Colonic mucosa (tissue), 4 donors: ENCODE data around the gene SFMBT1. TPM values are rescaled to one million over a fixed set of nuclear protein-coding genes. Genes with fewer than 3 reads are reported as not detected.
"Not testable (repeated sequence)": the region's sequence is repeated elsewhere in the genome, so short reads cannot be mapped to it uniquely, and the experiment has no call there.

Experiments
- DNase-seq: peaks from one replicate; pipeline ENCODE4 v3.0.0-alpha.2; 2020
- H3K27ac ChIP-seq: fragments of 200-600 bp; one replicate; pipeline ENCODE4 v1.8.0; 2021
- H3K27me3 ChIP-seq: fragments of 200-600 bp; one replicate; pipeline ENCODE4 v1.8.0; 2021
- H3K36me3 ChIP-seq: fragments of 200-600 bp; one replicate; pipeline ENCODE4 v1.8.0; 2021
- H3K4me1 ChIP-seq: fragments of 200-600 bp; one replicate; pipeline ENCODE4 v1.8.0; 2021; ENCODE audit warnings: mild to moderate bottlenecking
- H3K4me3 ChIP-seq: fragments of 200-600 bp; one replicate; pipeline ENCODE4 v1.8.0; 2021
- H3K9ac ChIP-seq, 2 donors: one replicate each; pipeline ENCODE4 v1.7.0; 2013; ENCODE audit warnings: control low read depth in 2 of 2, low read depth in 2 of 2, low read length in 2 of 2
- H3K9me3 ChIP-seq: fragments of 200-600 bp; one replicate; pipeline ENCODE4 v1.8.0; 2021
- intact Hi-C: fragments of 100-400 bp; cut with DNase I; formaldehyde crosslinking; loops from one replicate; pipeline ENCODE4 v1.14.1; 2022
- total RNA-seq, 2 donors: library from RNA; stranded (reverse); fragmentation: NEBNext Ultra II Directional in 1 of 2; extraction: Animal tissue kit (Norgen Biotek cat#: 25700) in 1 of 2; gene quantifications; one replicate each; pipeline ENCODE4 v1.2.1, GENCODE V29; 2021
- TF ChIP-seq, protein P1 (sequence below): fragments of 200-600 bp; IDR thresholded peaks from one replicate; pipeline ENCODE4 v1.8.0; 2022; ENCODE audit warnings: antibody characterized with exemption, mild to moderate bottlenecking
- donor health status: healthy.
- donor health status: DM: no; HTN: no; CAD: no.
- donor health status: DM: no; HTN: no; CAD: no.

SFMBT1 gene
- total RNA-seq, 2 donors from 2014 or later, result 19.4 to 30.8 TPM

DNA sequence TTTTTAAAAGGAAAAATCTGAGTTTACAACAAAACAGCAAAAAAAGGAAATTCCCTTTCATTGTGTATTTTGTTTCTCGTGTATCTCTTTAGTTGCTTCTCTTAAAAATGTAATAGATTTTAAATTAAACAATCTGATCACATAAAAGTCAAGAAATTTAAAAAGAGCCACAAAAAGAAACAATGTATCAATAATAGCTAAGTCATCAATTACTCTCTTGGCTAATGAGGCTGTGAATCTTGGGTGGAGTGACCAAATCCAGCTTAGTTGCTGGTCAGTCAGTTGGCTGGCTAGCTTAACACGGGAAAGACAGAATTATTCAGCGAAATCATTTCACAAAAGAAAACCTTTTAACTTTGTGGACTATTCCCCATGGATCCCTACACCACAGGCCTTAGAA, 3.2 kb downstream of the SFMBT1 start:
- Histone ChIP-seq H3K4me1 (peaks cover 3% of the 10 kb centered on the region), H3K27ac (no peak overlapping the region), H3K9me3 (no peaks in the 10 kb centered on the region), H3K9ac (no peak overlapping the region), H3K27me3 (no peaks in the 10 kb centered on the region), H3K4me3 (no peak overlapping the region), H3K36me3 (no peaks in the 10 kb centered on the region)
- intact Hi-C loops, result no loop called here
- TF ChIP-seq, protein P1, sequence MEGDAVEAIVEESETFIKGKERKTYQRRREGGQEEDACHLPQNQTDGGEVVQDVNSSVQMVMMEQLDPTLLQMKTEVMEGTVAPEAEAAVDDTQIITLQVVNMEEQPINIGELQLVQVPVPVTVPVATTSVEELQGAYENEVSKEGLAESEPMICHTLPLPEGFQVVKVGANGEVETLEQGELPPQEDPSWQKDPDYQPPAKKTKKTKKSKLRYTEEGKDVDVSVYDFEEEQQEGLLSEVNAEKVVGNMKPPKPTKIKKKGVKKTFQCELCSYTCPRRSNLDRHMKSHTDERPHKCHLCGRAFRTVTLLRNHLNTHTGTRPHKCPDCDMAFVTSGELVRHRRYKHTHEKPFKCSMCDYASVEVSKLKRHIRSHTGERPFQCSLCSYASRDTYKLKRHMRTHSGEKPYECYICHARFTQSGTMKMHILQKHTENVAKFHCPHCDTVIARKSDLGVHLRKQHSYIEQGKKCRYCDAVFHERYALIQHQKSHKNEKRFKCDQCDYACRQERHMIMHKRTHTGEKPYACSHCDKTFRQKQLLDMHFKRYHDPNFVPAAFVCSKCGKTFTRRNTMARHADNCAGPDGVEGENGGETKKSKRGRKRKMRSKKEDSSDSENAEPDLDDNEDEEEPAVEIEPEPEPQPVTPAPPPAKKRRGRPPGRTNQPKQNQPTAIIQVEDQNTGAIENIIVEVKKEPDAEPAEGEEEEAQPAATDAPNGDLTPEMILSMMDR, result no peak
- DNase-seq, result no peak

DNA sequence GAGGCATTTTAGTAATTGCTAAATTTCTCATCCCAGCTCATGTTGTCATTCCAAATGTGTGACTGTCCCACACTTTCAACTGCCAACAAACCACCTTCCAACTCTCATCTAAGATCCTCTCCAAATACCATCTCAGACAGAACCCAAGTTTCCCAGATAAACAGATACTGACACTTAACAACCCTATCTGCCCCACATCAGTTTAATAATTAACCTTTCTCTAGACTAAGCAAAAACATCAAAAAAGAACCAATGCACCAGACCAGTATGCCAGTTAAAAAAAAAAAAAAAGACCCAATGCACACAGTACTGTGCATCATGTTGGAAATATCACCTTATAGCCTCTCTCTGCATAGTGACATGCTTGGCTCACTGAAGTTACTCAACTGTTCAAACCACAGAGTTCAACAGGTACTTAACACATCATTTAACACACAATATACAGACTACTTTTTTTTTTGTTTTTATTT, 5.5 kb downstream of the SFMBT1 start:
- Histone ChIP-seq H3K27ac (no peak overlapping the region), H3K9me3 (no peaks in the 10 kb centered on the region), H3K4me1 (peaks cover 3% of the 10 kb centered on the region), H3K4me3 (no peak overlapping the region), H3K27me3 (no peaks in the 10 kb centered on the region), H3K36me3 (no peaks in the 10 kb centered on the region), H3K9ac (no peak overlapping the region)
- TF ChIP-seq, protein P1, result no peak
- intact Hi-C loops, result no loop called here
- DNase-seq, result no peak

DNA sequence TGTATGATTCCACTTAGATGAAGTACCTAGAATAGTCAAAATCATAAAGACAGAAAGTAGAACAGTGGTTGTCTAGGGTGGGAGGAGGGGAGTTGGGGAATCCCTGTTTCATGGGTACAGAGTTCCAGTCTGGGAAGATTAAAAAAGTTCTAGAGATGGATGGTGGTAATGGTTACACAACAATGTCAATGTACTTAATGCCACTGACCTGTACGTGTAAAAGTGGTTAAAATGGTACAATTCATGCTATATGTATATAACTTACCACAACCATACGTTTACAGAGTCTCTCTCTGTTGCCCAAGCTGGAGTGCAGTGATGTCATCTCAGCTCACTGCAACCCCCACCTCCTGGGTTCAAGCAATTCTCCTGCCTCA, 6.5 kb downstream of the SFMBT1 start:
- intact Hi-C loops, result no loop called here
- no peak overlapping the region for H3K4me3 ChIP-seq
- H3K9me3 ChIP-seq, result no peaks in the 10 kb centered on the region
- H3K27me3 ChIP-seq, result no peaks in the 10 kb centered on the region
- TF ChIP-seq, protein P1, result no peak
- no peak for DNase-seq
- H3K4me1 ChIP-seq, result peaks cover 3% of the 10 kb centered on the region
- H3K27ac ChIP-seq, result no peak overlapping the region
- no peaks in the 10 kb centered on the region for H3K36me3 ChIP-seq
- no peak overlapping the region for H3K9ac ChIP-seq

DNA sequence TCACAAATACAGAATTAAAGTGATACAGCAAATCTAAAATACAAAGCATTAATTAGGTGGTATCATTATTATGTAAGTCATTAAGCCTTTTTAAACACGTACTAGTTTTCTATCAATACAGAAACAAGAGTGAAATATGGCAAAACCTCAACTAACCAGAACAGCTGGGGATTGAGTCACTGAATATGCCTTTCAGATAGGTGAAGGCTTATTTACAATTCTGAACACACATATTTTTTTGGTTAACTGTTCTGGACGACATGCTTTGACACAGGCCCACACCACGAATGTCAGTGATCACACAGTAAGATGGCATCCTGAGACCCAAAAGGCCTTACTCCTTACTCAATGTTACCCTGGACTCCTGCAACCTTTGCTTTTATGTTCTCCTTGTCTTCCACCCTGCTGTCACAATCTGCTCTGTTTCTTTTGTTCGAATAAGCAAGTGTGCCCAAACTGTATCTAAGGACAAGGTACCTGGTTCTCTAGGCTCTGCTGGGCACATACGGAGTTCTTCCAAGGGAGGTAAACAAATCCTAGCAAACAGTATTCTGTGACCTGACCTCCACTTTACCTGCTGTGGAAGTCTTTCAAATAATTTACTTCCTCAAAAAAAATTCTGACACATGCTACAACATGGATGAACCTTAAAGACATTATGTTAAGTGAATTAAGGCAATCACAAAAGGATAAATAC, 7.0 kb downstream of the SFMBT1 start:
- Histone ChIP-seq H3K4me1 (peaks cover 3% of the 10 kb centered on the region), H3K9me3 (no peaks in the 10 kb centered on the region), H3K36me3 (no peaks in the 10 kb centered on the region), H3K4me3 (no peak overlapping the region), H3K27ac (no peak overlapping the region), H3K9ac (no peak overlapping the region), H3K27me3 (no peaks in the 10 kb centered on the region)
- TF ChIP-seq, protein P1, result no peak
- DNase-seq, result no peak
- intact Hi-C loops, result no loop called here

DNA sequence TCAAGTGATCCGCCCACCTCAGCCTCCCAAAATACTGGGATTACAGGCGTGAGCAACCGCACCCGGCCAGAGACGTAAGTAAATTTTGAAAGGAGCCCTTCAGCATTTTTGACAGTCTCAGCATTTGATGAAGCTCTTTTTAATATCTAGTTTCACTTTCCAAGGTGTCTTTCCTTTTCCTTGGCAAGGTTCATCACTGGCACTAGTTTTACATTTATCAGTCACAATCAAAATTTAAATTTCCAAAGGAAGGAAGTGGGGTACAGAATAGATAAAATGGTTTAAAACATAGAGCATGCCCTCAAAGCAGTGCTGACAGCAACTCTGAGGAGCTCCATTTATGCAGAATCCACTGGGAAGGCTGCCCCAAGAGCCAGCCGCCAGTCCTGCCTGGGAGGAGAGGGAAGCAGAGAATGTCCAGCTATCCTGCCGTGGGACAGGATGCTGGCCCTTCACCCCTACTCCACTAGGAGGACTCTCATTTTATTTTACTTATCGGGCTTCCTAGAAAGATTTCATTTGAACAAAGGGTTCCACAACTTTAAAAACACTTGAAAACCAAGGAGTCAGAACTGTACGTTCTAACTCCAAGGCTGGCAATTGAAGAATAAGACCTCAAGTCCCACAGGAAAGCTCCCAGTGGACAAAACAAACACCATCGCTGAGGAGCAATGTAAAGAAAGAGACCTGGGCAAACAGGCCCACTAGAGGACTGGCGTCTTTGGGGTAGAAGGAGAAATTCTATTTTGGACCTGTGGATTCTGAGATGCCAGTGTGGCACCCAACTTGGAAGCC, 9.9 kb downstream of the SFMBT1 start:
- no peak for DNase-seq
- no peaks in the 10 kb centered on the region for H3K36me3 ChIP-seq
- H3K4me1 ChIP-seq, result peaks cover 3% of the 10 kb centered on the region
- H3K4me3 ChIP-seq, result no peak overlapping the region
- H3K9ac ChIP-seq, result no peak overlapping the region
- intact Hi-C loops, result no loop called here
- no peaks in the 10 kb centered on the region for H3K9me3 ChIP-seq
- H3K27ac ChIP-seq, result no peak overlapping the region
- TF ChIP-seq, protein P1, result no peak
- no peaks in the 10 kb centered on the region for H3K27me3 ChIP-seq

DNA sequence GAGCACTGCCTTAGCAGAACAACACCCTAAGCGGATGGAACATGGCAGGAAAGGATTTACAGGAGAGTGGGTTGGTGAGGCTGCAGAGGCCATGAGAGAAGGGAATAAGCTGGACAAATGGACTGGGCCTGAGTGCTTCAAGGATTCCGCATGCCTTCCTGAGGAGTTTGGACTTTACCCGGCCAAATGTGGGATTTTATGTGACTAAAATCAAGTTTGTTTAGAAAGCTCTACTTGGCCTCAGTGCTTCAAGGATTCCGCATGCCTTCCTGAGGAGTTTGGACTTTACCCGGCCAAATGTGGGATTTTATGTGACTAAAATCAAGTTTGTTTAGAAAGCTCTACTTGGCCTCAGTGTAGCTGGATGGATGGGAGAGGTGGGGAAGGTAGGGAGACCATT, 10.9 kb downstream of the SFMBT1 start:
- H3K27me3 ChIP-seq, intact Hi-C loops, H3K4me1 ChIP-seq, H3K36me3 ChIP-seq, H3K9ac ChIP-seq, H3K9me3 ChIP-seq, H3K4me3 ChIP-seq, H3K27ac ChIP-seq: not testable (repeated sequence)
- DNase-seq, result peak; percentile 53

DNA sequence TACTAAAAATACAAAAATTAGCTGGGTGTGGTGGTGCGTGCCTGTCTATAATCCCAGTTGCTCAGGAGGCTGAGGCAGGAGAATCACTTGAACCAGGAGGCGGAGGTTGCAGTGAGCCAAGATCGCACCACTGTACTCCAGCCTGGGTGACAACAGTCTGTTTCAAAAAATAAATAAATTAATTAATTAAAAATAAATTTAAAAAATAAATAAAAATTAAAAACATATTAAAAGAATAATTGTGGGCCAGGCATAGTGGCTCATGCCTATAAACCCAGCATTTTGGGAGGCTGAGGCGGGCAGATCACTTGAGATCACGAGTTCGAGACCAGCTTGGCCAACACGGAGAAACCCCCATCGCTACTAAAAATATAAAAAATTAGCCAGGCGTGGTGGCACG, 11.5 kb downstream of the SFMBT1 start:
- DNase-seq, H3K36me3 ChIP-seq, H3K27me3 ChIP-seq, H3K4me3 ChIP-seq, H3K4me1 ChIP-seq, H3K9ac ChIP-seq, H3K9me3 ChIP-seq, H3K27ac ChIP-seq, intact Hi-C loops: not testable (repeated sequence)
